Measurements from ENCODE around the gene ERP29.
"Not testable (repeated sequence)": the region's sequence is repeated elsewhere in the genome, so short reads cannot be mapped to it uniquely, and the experiment has no call there.

ERP29 gene

DNA sequence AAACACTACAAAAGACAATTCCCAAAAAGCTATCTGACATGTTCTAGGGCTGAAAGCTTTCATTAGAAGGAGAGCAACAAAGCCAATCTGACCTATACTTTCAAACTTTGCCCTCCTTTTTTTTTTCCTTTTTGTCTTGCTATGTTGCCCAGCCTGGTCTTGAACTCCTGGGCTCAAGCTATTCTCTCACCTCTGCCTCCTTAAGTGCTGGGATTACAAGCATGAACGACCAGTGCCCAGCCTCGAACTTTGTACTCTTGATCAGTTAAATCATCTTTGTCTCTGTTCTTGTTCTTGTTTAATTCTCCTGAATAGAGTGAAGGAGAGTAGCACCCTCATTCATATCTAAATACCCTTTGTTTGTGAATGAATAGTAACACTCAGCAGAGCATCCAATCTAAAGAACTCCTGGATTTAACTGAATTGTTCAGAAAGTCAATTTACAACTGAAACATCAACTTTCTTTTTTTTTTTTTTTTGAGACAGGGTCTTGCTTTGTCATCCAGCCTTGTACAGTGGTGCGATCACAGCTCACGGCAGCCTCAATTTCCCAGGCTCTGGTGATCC, 22.1 kb downstream of the ERP29 start:
- Histone ChIP-seq H3K36me3 (ENCODE audit: control insufficient read depth, insufficient read depth, low read length) (peaks cover 47% of the 10 kb centered on the region), H3K9me3 (ENCODE audit: control insufficient read depth, low read length) (no peaks in the 10 kb centered on the region), H3K27me3 (ENCODE audit: control insufficient read depth, insufficient read depth, low read length, poor library complexity, severe bottlenecking) (no peaks in the 10 kb centered on the region), H3K4me3 (ENCODE audit: insufficient read depth, low read depth, low read length) (no peak overlapping the region), H3K4me1 (ENCODE audit: control insufficient read depth, insufficient read depth, low read length) (no peaks in the 10 kb centered on the region), H3K27ac (ENCODE audit: insufficient read depth, low read depth, low read length, poor library complexity, severe bottlenecking) (no peak overlapping the region)
- 83 to 87% methylated on average over 4 of the region's 4 CpGs for WGBS, 2 experiments

DNA sequence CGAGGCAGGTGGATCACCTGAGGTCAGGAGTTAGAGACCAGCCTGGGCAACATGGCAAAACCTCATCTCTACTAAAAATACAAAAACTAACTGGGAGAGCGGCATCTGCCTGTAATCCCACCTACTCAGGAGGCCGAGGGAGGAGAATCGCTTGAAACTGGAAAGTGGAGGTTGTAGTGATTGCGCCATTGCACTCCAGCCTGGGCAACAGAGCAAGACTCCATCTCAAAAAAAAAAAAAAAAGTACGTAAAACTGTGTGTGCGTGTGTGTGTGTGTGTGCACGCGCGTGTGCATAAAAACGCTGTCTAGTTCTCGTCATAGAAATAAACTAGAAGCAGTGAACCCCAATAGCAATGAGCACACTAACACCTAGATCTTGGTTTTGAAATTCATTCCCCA, 23.4 kb downstream of the ERP29 start:
- H3K36me3 ChIP-seq (ENCODE audit: control insufficient read depth, insufficient read depth, low read length): peaks cover 43% of the 10 kb centered on the region
- H3K27ac ChIP-seq (ENCODE audit: insufficient read depth, low read depth, low read length, poor library complexity, severe bottlenecking); H3K4me1 ChIP-seq (ENCODE audit: control insufficient read depth, insufficient read depth, low read length); H3K27me3 ChIP-seq (ENCODE audit: control insufficient read depth, insufficient read depth, low read length, poor library complexity, severe bottlenecking); H3K9me3 ChIP-seq (ENCODE audit: control insufficient read depth, low read length); H3K4me3 ChIP-seq (ENCODE audit: insufficient read depth, low read depth, low read length): not testable (repeated sequence)
- WGBS, 2 experiments: 95 to 97% methylated on average over 10 to 12 of the region's 12 CpGs

DNA sequence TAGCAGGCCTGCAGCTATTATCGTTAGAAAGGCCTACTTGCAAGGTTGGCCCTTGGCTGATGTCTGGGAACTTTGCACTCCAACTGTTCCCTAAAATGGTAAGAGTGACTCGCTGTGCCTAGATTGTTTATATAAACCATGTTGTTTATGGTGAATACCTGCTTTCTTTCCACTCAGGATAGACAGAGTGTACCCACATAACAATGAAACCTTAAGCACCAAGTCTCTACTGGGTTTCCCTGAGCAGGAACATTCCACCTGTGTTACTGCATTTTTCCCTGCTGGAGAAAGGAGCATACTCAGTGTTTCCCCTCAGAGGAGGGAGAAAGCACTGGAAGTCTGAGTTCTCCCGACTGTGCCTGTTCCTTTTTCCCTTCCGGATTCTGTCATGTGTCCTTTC, 32.8 kb downstream of the ERP29 start:
- peaks cover 37% of the 10 kb centered on the region for H3K36me3 ChIP-seq (ENCODE audit: control insufficient read depth, insufficient read depth, low read length)
- 94% methylated on average over 4 of the region's 4 CpGs for WGBS, 2 experiments
- H3K9me3 ChIP-seq (ENCODE audit: control insufficient read depth, low read length): no peaks in the 10 kb centered on the region
- no peak overlapping the region for H3K27ac ChIP-seq (ENCODE audit: insufficient read depth, low read depth, low read length, poor library complexity, severe bottlenecking)
- H3K4me1 ChIP-seq (ENCODE audit: control insufficient read depth, insufficient read depth, low read length): no peaks in the 10 kb centered on the region
- H3K4me3 ChIP-seq (ENCODE audit: insufficient read depth, low read depth, low read length): no peak overlapping the region
- no peaks in the 10 kb centered on the region for H3K27me3 ChIP-seq (ENCODE audit: control insufficient read depth, insufficient read depth, low read length, poor library complexity, severe bottlenecking)

DNA sequence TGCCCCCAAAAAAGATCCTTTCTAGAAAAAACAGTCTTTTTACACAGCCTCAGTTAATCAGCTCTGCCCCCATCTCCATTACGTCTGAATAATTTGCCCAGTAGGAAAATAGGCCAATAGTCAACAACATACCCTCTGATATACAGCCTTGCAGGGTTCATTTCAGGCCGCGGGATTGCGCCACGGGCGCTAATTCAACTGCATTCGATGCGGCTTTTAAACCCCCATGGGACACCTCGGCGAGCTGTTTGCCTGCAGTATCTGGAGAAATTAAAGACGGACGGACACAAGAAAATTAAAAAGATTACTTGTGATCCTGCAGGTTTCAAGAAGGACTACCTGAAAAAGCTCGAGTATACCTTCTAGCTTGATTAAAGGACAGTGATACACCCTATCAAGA, 36.1 kb downstream of the ERP29 start:
- Histone ChIP-seq H3K27me3 (ENCODE audit: control insufficient read depth, insufficient read depth, low read length, poor library complexity, severe bottlenecking) (no peaks in the 10 kb centered on the region), H3K27ac (ENCODE audit: insufficient read depth, low read depth, low read length, poor library complexity, severe bottlenecking) (no peak overlapping the region), H3K4me3 (ENCODE audit: insufficient read depth, low read depth, low read length) (no peak overlapping the region), H3K4me1 (ENCODE audit: control insufficient read depth, insufficient read depth, low read length) (no peaks in the 10 kb centered on the region), H3K9me3 (ENCODE audit: control insufficient read depth, low read length) (no peaks in the 10 kb centered on the region), H3K36me3 (ENCODE audit: control insufficient read depth, insufficient read depth, low read length) (peaks cover 47% of the 10 kb centered on the region)
- WGBS, 2 experiments: 95 to 97% methylated on average over 13 of the region's 13 CpGs

DNA sequence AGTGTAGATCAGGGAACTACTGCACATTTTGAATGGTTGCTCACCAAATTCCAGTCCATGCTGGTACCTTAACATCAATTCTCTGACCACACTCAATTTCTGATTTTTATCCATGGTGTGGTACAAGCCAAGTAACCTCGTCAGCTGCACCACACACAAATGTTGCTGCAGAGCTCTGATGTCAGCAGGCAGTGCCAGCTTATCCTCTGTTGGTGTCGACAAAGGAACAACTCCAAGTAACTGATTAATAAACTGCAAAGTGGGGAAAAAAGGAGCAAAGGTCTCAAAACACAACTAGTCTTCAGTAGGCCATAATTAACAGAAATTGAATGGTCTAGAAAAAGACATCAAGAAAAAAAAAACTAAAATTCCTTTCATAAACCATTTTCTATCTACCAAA, 47.9 kb downstream of the ERP29 start:
- Histone ChIP-seq H3K27me3 (ENCODE audit: control insufficient read depth, insufficient read depth, low read length, poor library complexity, severe bottlenecking) (no peaks in the 10 kb centered on the region), H3K36me3 (ENCODE audit: control insufficient read depth, insufficient read depth, low read length) (peaks cover 22% of the 10 kb centered on the region), H3K4me1 (ENCODE audit: control insufficient read depth, insufficient read depth, low read length) (no peaks in the 10 kb centered on the region), H3K9me3 (ENCODE audit: control insufficient read depth, low read length) (no peaks in the 10 kb centered on the region), H3K4me3 (ENCODE audit: insufficient read depth, low read depth, low read length) (no peak overlapping the region), H3K27ac (ENCODE audit: insufficient read depth, low read depth, low read length, poor library complexity, severe bottlenecking) (no peak overlapping the region)
- WGBS, 2 experiments: 96 to 97% methylated on average over 2 of the region's 2 CpGs

DNA sequence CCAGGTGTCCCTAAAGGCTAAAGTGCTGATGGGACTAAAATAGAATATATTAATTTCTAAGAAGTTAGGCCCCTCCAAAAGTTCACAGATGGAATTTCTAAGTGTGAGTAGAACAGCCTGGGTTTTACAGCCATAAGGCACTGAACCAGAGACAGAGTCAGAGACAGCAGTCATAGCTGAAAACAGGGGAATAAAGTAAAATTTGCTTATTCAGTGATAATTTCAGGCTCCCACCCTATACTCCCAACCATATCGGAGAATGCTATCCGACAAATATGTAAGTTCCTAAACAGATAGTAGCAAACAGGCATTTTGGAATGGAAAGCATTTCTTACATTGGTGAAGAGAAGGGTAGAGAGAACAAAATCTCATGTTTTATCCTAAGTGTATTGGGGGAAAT, 50.0 kb downstream of the ERP29 start:
- Histone ChIP-seq H3K36me3 (ENCODE audit: control insufficient read depth, insufficient read depth, low read length) (peaks cover 27% of the 10 kb centered on the region), H3K27me3 (ENCODE audit: control insufficient read depth, insufficient read depth, low read length, poor library complexity, severe bottlenecking) (no peaks in the 10 kb centered on the region), H3K9me3 (ENCODE audit: control insufficient read depth, low read length) (no peaks in the 10 kb centered on the region), H3K4me1 (ENCODE audit: control insufficient read depth, insufficient read depth, low read length) (no peaks in the 10 kb centered on the region), H3K27ac (ENCODE audit: insufficient read depth, low read depth, low read length, poor library complexity, severe bottlenecking) (no peak overlapping the region), H3K4me3 (ENCODE audit: insufficient read depth, low read depth, low read length) (no peak overlapping the region)
- 80 to 100% methylated on average over 1 to 2 of the region's 2 CpGs for WGBS, 2 experiments

DNA sequence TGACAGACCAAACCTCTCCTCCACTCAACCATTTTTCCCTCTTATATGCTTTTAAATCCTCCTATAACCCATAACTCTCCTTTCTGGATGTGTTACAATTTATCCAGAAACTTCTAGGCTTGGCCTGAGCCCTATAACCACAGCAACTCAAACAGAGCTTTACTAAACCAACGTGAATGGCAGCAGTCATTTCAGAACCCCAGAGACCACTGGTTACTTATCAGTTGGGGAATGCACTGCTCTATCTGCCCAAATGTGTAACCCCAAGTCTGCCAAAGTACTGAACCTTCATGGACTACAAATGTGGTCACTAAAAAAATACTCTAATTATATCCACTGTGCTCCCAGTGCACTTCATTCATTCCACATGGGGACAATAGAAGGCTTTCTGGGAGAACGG, 53.3 kb downstream of the ERP29 start:
- Histone ChIP-seq H3K36me3 (ENCODE audit: control insufficient read depth, insufficient read depth, low read length) (peaks cover 28% of the 10 kb centered on the region), H3K27me3 (ENCODE audit: control insufficient read depth, insufficient read depth, low read length, poor library complexity, severe bottlenecking) (no peaks in the 10 kb centered on the region), H3K4me1 (ENCODE audit: control insufficient read depth, insufficient read depth, low read length) (no peaks in the 10 kb centered on the region), H3K27ac (ENCODE audit: insufficient read depth, low read depth, low read length, poor library complexity, severe bottlenecking) (no peak overlapping the region), H3K9me3 (ENCODE audit: control insufficient read depth, low read length) (no peaks in the 10 kb centered on the region), H3K4me3 (ENCODE audit: insufficient read depth, low read depth, low read length) (no peak overlapping the region)
- WGBS, 2 experiments: 94 to 96% methylated on average over 2 of the region's 2 CpGs

Measured in ectodermal cell (in vitro differentiated cells).